ENCODE measurements around the gene DAB2. TPM values are rescaled to one million over a fixed set of nuclear protein-coding genes. Genes with fewer than 3 reads are reported as not detected.

Gene DAB2
- polyA plus RNA-seq, 1 experiment = 168 TPM

- CTCF ChIA-PET = interaction anchor here (0.8 kb wide), 1 partner anchor 21 kb away, joined by 3 read pairs; no protein-coding TSS in a partner anchor
These were observed 69.5 kb downstream of the DAB2 start for GRCh38 chr5:39355324-39355723.

GRCh38 chr5:39353717-39354399 lies 70.9 kb downstream of the DAB2 start:
- TF ChIP-seq, protein P1, sequence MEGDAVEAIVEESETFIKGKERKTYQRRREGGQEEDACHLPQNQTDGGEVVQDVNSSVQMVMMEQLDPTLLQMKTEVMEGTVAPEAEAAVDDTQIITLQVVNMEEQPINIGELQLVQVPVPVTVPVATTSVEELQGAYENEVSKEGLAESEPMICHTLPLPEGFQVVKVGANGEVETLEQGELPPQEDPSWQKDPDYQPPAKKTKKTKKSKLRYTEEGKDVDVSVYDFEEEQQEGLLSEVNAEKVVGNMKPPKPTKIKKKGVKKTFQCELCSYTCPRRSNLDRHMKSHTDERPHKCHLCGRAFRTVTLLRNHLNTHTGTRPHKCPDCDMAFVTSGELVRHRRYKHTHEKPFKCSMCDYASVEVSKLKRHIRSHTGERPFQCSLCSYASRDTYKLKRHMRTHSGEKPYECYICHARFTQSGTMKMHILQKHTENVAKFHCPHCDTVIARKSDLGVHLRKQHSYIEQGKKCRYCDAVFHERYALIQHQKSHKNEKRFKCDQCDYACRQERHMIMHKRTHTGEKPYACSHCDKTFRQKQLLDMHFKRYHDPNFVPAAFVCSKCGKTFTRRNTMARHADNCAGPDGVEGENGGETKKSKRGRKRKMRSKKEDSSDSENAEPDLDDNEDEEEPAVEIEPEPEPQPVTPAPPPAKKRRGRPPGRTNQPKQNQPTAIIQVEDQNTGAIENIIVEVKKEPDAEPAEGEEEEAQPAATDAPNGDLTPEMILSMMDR (IDR thresholded peaks at IDR 0.05; ENCODE audit: insufficient read depth, low read depth, low read length) = no peak
- H3K27me3 ChIP-seq (ENCODE audit: control insufficient read depth, insufficient read depth, low read length) = peaks cover 3% of the 10 kb centered on the region
- POLR2A ChIA-PET = no interaction called here
- no peaks in the 10 kb centered on the region for H3K36me3 ChIP-seq (ENCODE audit: control insufficient read depth, insufficient read depth, low read length)
- H3K4me3 ChIP-seq (ENCODE audit: low read depth, low read length) = no peak overlapping the region
- DNase-seq (ENCODE audit: low read depth) = no peak
- CTCF ChIA-PET = interaction anchor here (0.9 kb wide), 1 partner anchor 136 kb away, joined by 3 read pairs; no protein-coding TSS in a partner anchor

More at GRCh38 chr5:39355324-39355723, 69.5 kb downstream of the DAB2 start:
- POLR2A ChIA-PET = no interaction called here
- Histone ChIP-seq H3K27me3 (ENCODE audit: control insufficient read depth, insufficient read depth, low read length) (peaks cover 3% of the 10 kb centered on the region), H3K36me3 (ENCODE audit: control insufficient read depth, insufficient read depth, low read length) (no peaks in the 10 kb centered on the region), H3K4me3 (ENCODE audit: low read depth, low read length) (no peak overlapping the region)
- peak; percentile 7 for DNase-seq (ENCODE audit: low read depth)
- TF ChIP-seq, protein P1 (IDR thresholded peaks at IDR 0.05; ENCODE audit: insufficient read depth, low read depth, low read length) = no peak

- Histone ChIP-seq H3K27me3 (ENCODE audit: control insufficient read depth, insufficient read depth, low read length) (peaks cover 3% of the 10 kb centered on the region), H3K36me3 (ENCODE audit: control insufficient read depth, insufficient read depth, low read length) (no peaks in the 10 kb centered on the region), H3K4me3 (ENCODE audit: low read depth, low read length) (no peak overlapping the region)
- DNase-seq (ENCODE audit: low read depth) = no peak
- TF ChIP-seq, protein P1 (IDR thresholded peaks at IDR 0.05; ENCODE audit: insufficient read depth, low read depth, low read length) = no peak
- CTCF ChIA-PET = no interaction called here
- POLR2A ChIA-PET = no interaction called here
These were observed 71.8 kb downstream of the DAB2 start for GRCh38 chr5:39352951-39353350.

DNA sequence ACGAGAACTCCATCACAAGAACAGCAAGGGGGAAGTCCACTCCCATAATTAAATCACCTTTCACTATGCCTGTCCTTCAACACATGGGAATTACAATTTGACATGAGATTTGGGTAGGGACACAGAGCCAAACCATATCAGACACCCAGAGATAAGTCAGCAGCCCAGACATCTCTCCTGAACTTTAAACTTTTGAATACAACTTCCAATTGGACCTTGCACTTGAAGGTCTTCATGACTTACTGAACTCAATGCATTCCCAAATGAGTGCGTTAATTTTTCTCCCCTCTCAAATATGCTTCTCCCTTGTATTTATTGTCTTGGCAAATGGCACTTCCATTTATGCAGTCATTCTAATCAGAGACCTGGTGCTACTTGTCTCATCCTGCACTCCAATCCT lies 72.6 kb downstream of the DAB2 start:
- Histone ChIP-seq H3K4me3 (ENCODE audit: low read depth, low read length) (no peak overlapping the region), H3K36me3 (ENCODE audit: control insufficient read depth, insufficient read depth, low read length) (no peaks in the 10 kb centered on the region), H3K27me3 (ENCODE audit: control insufficient read depth, insufficient read depth, low read length) (peaks cover 3% of the 10 kb centered on the region)
- DNase-seq (ENCODE audit: low read depth) = no peak
- POLR2A ChIA-PET = no interaction called here
- CTCF ChIA-PET = no interaction called here
- TF ChIP-seq, protein P1 (IDR thresholded peaks at IDR 0.05; ENCODE audit: insufficient read depth, low read depth, low read length) = no peak

GRCh38 chr5:39349484-39349883 lies 75.3 kb downstream of the DAB2 start:
- CTCF ChIA-PET = no interaction called here
- H3K27me3 ChIP-seq (ENCODE audit: control insufficient read depth, insufficient read depth, low read length) = peaks cover 3% of the 10 kb centered on the region

More at GRCh38 chr5:39349484-39349883, 75.3 kb downstream of the DAB2 start:
- no peak for DNase-seq (ENCODE audit: low read depth)
- Histone ChIP-seq H3K36me3 (ENCODE audit: control insufficient read depth, insufficient read depth, low read length) (no peaks in the 10 kb centered on the region), H3K4me3 (ENCODE audit: low read depth, low read length) (no peak overlapping the region)
- POLR2A ChIA-PET = no interaction called here
- TF ChIP-seq, protein P1 (IDR thresholded peaks at IDR 0.05; ENCODE audit: insufficient read depth, low read depth, low read length) = no peak
